T-helper 2 cell treated with Interferon-gamma antibody and Interleukin-4, amounts not matched to agents 100 ng/mL and 5 ng/mL, for 36 hours (primary cell): Measurements from ENCODE around the gene FNDC3B. TPM values are rescaled to one million over a fixed set of nuclear protein-coding genes. Genes with fewer than 3 reads are reported as not detected.

ENCODE experiments used
- intact Hi-C: fragments of 100-400 bp; cut with micrococcal nuclease; formaldehyde crosslinking; loops from one replicate; pipeline ENCODE4 v1.15.1; 2023
- total RNA-seq: library from RNA; stranded (reverse); gene quantifications from 2 replicates; pipeline ENCODE4 v1.2.3, GENCODE V29; 2022

Gene FNDC3B
- total RNA-seq, 1 donor from 2014 or later = 16.6 TPM

- intact Hi-C loops = no loop called here
Measured at GRCh38 chr3:172051310-172051956, 12.1 kb downstream of the FNDC3B start.

- intact Hi-C loops = no loop called here
Measured at GRCh38 chr3:172051957-172052354, 12.6 kb downstream of the FNDC3B start.

GRCh38 chr3:172052405-172052804 lies 13.0 kb downstream of the FNDC3B start:
- intact Hi-C loops = no loop called here

- intact Hi-C loops = no loop called here
Measured at GRCh38 chr3:172054115-172054764, 14.9 kb downstream of the FNDC3B start.

GRCh38 chr3:172056416-172056815 lies 17.0 kb downstream of the FNDC3B start:
- intact Hi-C loops = no loop called here

GRCh38 chr3:172057059-172057458 lies 17.7 kb downstream of the FNDC3B start:
- intact Hi-C loops = no loop called here

GRCh38 chr3:172057624-172058327 lies 18.4 kb downstream of the FNDC3B start:
- intact Hi-C loops = no loop called here

GRCh38 chr3:172059532-172059931 lies 20.2 kb downstream of the FNDC3B start:
- intact Hi-C loops = no loop called here

- intact Hi-C loops = no loop called here
Measured at GRCh38 chr3:172060234-172060633, 20.9 kb downstream of the FNDC3B start.

- intact Hi-C loops = no loop called here
Measured at GRCh38 chr3:172061724-172062184, 22.4 kb downstream of the FNDC3B start.

- intact Hi-C loops = no loop called here
Measured at GRCh38 chr3:172062761-172063160, 23.4 kb downstream of the FNDC3B start.

- intact Hi-C loops = no loop called here
Measured at GRCh38 chr3:172063456-172064432, 24.4 kb downstream of the FNDC3B start.

- intact Hi-C loops = no loop called here
Measured at GRCh38 chr3:172065527-172065926, 26.1 kb downstream of the FNDC3B start.

GRCh38 chr3:172065967-172066762 lies 26.8 kb downstream of the FNDC3B start:
- intact Hi-C loops = no loop called here

- intact Hi-C loops = no loop called here
Measured at GRCh38 chr3:172066880-172067796, 27.8 kb downstream of the FNDC3B start.

- intact Hi-C loops = no loop called here
Measured at GRCh38 chr3:172067837-172068440, 28.6 kb downstream of the FNDC3B start.

- intact Hi-C loops = no loop called here
Measured at GRCh38 chr3:172068977-172069376, 29.6 kb downstream of the FNDC3B start.

- intact Hi-C loops = no loop called here
Measured at GRCh38 chr3:172069478-172069877, 30.1 kb downstream of the FNDC3B start.

GRCh38 chr3:172070269-172070668 lies 30.9 kb downstream of the FNDC3B start:
- intact Hi-C loops = no loop called here
